VCaP (cell line): ENCODE measurements around the gene PLSCR3.

Source experiments
- H3K27ac ChIP-seq: fragments of 450-650 bp; 2 replicates; pipeline ENCODE4 v1.5.1; 2017
- TF ChIP-seq, protein P1 (sequence below): fragments of 450-650 bp; conservative IDR thresholded peaks from 2 replicates; pipeline ENCODE4 v1.5.1; 2017; ENCODE audit warnings: mild to moderate bottlenecking, moderate library complexity

PLSCR3 gene

DNA sequence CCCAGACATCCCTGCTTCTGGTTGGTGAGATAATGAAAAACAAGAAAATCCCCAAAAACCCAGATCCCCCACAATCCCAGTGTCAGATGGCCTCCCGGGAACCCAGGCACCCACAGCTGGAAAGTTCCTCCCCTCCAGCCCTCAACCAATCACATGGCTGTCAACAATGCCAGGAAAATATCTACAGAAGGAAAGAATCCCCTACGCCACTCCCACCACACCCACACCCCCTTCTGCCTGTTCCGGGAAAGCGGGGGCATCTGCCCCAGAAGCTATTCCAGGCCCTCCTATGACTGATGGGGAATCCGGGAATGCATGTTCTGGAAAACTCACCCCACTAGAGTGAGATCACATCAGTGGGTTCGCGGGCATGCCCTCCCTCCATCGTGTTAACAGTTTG lies 37.6 kb downstream of the PLSCR3 start:
- H3K27ac ChIP-seq, result no peak overlapping the region
- TF ChIP-seq, protein P1, sequence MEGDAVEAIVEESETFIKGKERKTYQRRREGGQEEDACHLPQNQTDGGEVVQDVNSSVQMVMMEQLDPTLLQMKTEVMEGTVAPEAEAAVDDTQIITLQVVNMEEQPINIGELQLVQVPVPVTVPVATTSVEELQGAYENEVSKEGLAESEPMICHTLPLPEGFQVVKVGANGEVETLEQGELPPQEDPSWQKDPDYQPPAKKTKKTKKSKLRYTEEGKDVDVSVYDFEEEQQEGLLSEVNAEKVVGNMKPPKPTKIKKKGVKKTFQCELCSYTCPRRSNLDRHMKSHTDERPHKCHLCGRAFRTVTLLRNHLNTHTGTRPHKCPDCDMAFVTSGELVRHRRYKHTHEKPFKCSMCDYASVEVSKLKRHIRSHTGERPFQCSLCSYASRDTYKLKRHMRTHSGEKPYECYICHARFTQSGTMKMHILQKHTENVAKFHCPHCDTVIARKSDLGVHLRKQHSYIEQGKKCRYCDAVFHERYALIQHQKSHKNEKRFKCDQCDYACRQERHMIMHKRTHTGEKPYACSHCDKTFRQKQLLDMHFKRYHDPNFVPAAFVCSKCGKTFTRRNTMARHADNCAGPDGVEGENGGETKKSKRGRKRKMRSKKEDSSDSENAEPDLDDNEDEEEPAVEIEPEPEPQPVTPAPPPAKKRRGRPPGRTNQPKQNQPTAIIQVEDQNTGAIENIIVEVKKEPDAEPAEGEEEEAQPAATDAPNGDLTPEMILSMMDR, result no peak

DNA sequence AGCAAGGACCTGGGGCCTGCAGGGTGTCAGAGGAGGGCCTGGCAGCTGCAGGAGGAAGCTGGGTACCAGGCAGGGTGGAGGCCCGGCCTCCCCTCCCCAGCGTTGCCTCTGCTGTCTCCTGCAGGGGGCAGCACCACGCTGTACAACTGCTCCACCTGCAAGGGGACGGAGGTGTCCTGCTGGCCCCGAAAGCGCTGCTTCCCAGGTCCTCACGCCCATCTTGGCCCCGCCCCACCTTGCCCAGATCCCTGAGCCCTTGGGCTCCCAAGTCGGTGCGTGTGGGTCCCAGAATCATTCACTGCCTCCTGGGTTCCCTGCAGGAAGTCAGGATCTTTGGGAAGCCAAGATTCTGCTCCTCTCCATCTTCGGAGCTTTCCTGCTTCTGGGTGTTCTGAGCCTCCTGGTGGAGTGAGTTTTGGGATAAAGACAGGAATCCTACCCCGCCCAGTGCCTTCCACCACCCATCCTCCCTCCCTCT lies 38.2 kb downstream of the PLSCR3 start:
- TF ChIP-seq, protein P1, result peak; percentile 80
- no peak overlapping the region for H3K27ac ChIP-seq

DNA sequence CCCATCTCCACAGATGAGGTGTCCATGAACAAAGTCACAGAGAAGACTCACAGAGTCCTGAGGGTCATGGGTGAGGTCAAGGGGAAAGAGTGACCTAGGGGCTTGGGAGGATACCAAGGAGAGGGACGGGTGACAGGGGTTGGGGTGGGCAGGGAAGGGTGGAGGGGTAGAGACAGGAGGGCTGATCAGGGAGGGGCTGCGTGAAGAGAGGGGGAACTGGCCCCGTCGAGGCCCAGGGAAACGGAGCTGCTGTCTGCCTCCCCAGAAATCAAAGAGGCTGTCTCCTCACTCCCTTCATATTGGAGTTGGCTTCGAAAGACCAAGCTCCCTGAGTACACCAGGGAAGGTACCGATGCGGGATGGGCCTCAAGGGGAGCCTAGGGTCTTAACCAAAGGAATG lies 38.8 kb downstream of the PLSCR3 start:
- TF ChIP-seq, protein P1, result no peak
- no peak overlapping the region for H3K27ac ChIP-seq

DNA sequence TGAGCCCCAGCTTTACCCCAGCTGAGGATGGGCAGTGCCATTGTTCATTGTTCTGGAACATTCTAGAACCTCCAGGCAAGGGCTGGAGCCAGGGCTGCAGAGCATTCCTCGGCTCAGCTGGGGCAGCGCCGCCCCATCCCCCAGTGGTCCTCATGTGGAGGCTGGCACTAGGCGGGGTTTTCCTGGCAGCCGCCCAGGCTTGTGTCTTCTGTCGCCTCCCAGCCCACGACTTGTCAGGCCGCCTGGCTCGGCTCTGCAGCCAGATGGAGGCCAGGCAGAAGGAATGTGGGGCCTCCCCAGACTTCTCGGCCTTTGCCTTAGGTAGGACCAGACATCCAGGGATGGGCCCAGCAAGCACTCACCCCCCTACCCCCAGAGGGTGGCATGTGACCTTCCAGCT lies 39.3 kb downstream of the PLSCR3 start, which contains the start of gene TMEM95:
TMEM95 (plus strand) TSS at position 104 of the 400 bp plus-strand sequence; CDS start at position 153, 49 bp downstream.
- TF ChIP-seq, protein P1, result no peak

DNA sequence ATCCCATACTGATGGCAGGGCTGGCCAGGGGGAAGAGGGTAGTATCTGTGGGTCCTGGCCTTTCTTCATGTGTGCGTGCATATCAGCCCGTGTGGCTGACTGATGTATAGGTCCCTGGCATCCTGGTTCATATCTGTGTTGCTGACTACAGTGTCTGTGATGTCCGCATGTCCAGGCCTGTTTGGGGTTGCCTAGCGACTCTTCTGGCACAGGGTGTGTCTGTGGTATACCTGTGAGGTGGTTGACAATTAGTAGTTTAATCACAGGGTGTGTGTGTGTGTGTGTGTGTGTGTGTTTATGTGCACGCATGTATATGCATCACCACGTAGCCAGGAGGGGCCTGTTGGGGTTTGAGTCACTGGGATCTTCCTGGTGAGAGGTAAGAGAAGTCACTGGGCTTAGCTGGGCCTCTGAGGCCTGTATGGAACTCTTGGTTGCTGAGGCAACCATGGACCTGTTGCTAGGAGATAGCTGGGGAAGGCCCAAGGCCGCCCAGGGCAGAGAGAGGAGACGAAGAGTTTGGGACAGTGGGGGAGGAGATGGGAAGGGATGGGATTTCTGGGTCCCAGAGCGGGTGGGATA lies 40.0 kb downstream of the PLSCR3 start:
- no peak overlapping the region for H3K27ac ChIP-seq
- TF ChIP-seq, protein P1, result no peak

More for the DNA sequence above, 39.3 kb downstream of the PLSCR3 start, which contains the start of gene TMEM95:
- H3K27ac ChIP-seq, result no peak within 1 kb of the TSS

DNA sequence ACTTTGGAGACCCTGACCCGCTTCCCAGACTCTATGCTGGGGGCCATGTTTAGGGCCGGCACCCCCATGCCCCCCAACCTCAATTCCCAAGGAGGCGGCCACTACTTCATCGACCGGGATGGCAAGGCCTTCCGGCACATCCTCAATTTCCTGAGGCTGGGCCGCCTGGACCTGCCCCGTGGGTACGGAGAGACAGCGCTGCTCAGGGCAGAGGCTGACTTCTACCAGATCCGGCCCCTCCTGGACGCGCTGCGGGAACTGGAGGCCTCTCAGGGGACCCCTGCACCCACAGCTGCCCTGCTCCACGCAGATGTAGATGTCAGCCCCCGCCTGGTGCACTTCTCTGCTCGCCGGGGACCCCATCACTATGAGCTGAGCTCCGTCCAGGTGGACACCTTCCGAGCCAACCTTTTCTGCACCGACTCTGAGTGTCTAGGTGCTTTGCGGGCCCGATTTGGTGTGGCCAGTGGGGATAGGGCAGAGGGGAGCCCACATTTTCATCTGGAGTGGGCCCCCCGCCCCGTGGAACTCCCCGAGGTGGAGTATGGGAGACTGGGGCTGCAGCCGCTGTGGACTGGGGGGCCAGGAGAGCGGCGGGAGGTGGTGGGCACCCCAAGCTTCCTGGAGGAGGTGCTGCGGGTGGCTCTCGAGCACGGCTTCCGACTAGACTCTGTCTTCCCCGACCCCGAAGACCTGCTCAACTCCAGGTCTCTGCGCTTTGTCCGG lies 41.3 kb downstream of the PLSCR3 start:
- TF ChIP-seq, protein P1, result no peak
- peak overlapping the region; percentile 91; the same call in 1 of the 2 replicates for H3K27ac ChIP-seq

DNA sequence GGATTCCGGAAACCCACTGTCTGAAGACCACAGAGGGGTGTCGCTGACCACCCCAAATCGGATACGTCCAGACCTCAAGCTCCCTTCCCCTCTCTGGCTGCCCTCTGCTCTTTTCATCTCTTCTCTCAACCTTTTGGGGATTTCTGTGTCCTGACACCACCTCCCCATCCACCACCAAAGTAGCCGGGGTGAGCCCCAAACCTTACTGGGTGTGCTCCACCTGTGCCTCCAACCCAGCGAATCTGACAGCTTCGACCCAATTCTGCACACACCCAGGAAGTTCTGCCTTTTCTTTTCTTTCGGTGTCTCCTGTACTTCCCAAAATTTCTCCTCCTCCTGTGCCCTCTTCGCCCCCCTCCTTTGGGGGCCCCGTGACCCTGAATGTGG lies 41.8 kb downstream of the PLSCR3 start:
- TF ChIP-seq, protein P1, result no peak
- H3K27ac ChIP-seq, result peak overlapping the region; percentile 91
